Measurements from ENCODE around the gene NDUFS5.
"Not testable (repeated sequence)": the region's sequence is repeated elsewhere in the genome, so short reads cannot be mapped to it uniquely, and the experiment has no call there.

NDUFS5 gene

DNA sequence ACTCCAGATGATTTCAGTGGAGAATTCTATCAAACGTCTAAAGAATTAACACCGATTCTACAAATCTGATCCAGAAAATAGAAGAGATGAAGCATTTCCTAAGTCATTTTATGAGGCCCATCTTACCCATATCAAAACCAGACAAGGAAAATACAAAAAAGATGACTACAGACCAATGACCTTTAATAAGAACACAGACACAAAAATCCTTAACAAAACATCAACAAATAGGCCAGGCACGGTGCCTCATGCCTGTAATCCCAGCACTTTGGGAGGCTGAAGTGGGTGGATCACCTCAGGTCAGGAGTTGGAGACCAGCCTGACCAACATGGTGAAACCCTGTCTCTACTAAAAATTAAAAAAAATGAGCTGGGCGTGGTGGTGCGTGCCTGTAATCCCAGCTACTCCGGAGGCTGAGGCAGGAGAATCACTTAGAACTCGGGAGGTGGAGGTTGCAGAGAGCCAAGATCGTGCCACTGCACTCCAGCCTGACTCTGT lies 29.1 kb downstream of the NDUFS5 start:
- DNase-seq (ENCODE audit: low read depth, low spot score); H3K27ac ChIP-seq: not testable (repeated sequence)

- not testable (repeated sequence) for H3K27ac ChIP-seq; DNase-seq (ENCODE audit: low read depth, low spot score)
Observed at GRCh38 chr1:39061516-39061915, 35.4 kb downstream of the NDUFS5 start.

- H3K27ac ChIP-seq: no peak overlapping the region
- DNase-seq (ENCODE audit: low read depth, low spot score): no peak
Observed at GRCh38 chr1:39061951-39062350, 35.8 kb downstream of the NDUFS5 start.

GRCh38 chr1:39063191-39063590 lies 37.0 kb downstream of the NDUFS5 start:
- H3K27ac ChIP-seq: no peak overlapping the region
- DNase-seq (ENCODE audit: low read depth, low spot score): no peak

DNA sequence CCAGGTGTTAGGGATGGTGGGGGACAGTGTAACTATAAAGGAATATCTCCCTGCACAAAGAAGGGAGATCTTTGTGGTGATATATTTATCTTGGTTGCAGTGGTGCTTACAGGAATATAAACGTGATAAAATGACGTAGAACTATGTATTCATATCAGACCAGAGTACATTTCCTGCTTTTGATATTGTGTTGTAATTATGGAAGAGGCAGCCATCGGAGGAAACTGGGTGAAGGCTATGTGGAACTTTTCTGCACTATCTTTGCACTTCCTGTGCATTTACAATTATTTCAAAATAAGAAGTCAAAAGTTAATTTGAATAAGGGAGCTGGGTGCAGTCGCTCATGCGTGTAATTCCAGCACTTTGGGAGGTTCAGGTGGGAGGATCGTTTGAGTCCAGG lies 37.6 kb downstream of the NDUFS5 start:
- no peak for DNase-seq (ENCODE audit: low read depth, low spot score)

DNA sequence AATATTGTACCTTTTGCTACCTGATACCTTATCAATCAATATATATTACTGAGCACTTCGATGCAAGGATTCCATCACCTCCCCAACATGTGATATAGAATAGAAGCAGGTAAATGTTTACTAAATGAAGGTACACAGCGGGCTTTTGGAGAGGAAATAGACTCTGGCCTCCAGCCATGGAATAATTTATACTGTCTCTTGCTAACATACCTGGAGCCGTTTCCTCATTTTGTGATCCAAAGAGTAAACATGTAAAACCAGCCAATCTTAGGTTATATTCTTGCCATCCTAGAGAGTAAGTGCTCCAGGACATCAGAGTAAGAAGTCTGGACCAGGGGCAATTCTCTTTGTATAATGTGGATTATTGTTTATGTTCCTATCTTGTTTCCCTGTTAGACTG lies 39.4 kb downstream of the NDUFS5 start:
- no peak overlapping the region for H3K27ac ChIP-seq
- no peak for DNase-seq (ENCODE audit: low read depth, low spot score)

More for the DNA sequence above, 37.6 kb downstream of the NDUFS5 start:
- no peak overlapping the region for H3K27ac ChIP-seq

DNA sequence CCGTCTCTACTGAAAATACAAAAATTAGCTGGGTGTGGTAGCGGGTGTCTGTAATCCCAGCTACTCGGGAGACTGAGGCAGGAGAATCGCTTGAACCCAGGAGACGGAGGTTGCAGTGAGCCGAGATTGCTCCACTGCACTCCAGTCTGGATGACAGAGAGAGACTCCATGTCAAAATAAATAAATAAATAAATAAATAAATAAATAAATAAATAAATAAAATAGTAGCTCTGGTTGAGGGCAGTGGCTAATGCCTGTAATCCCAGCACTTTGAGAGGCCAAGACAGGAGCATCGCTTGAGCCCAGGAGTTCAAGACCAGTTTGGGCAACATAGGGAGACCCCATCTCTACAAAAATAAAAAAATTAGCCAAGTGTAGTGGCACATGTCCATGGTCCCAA lies 42.1 kb downstream of the NDUFS5 start:
- H3K27ac ChIP-seq; DNase-seq (ENCODE audit: low read depth, low spot score): not testable (repeated sequence)

DNA sequence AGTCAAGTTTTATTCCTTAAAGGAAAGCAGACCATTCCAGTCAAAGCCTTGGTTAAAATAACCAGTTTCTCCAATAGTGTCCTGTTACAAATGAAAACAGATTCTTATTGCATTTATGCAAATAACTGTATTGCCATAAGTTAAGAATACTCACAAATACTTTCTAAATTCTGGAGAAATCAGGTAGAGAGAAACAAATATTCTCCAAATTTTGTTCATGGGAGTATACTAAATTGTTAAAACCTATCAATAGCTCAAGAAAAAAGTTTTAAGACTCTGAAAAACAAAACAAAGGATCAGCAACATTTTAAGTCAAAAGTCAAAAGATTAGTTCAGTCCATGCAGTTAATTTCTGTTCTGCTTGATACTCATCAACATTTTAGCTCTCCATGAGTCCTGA lies 45.4 kb downstream of the NDUFS5 start:
- H3K27ac ChIP-seq; DNase-seq (ENCODE audit: low read depth, low spot score): not testable (repeated sequence)

GRCh38 chr1:39076127-39076798 lies 50.1 kb downstream of the NDUFS5 start:
- no peak for DNase-seq (ENCODE audit: low read depth, low spot score)
- no peak overlapping the region for H3K27ac ChIP-seq

DNA sequence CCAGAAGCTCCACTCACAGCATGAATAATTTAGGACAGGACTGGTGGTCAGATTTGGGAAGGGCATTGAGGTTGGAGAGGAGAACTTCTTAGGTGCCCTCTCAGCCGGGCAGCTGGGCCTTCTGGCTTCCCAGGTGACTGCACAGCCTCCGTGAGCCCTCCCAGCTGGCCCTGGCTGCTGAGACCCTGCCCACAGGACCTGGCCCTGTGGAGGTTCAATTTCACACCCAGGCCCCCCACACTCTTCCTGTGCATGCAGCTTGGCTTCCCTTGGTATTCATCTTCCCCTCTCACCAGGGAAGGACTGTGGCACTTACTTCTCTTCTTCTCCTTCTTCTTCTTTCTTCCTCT lies 50.6 kb downstream of the NDUFS5 start:
- DNase-seq (ENCODE audit: low read depth, low spot score): no peak
- no peak overlapping the region for H3K27ac ChIP-seq

DNA sequence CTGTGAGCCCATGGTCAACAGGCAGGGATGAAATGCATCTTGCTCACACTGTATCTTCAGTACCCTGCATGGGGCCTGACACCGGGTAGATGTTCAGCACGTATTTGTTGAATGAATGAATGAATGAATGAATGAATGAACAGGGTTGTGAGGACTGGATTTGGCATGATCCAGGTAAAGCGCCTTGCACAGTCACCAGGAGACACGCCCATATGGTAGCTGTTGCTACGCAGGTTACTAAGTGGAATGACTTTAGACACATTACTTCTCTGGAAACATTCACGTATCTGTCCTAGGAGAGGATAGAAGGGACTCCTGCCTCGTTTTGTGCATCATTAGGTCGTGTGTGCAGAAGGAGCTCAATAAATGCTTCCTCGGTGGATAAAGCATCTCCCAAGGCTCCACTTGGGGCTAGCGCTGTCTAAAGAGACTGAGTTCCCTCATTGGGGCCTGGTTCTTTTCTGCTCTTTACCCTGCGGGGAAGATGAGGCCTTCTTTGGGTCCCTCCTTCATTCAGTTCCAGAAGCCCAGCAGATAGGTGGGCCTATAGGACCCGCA lies 54.2 kb downstream of the NDUFS5 start:
- DNase-seq (ENCODE audit: low read depth, low spot score): no peak
- no peak overlapping the region for H3K27ac ChIP-seq

GRCh38 chr1:39080831-39081270 lies 54.7 kb downstream of the NDUFS5 start:
- no peak overlapping the region for H3K27ac ChIP-seq
- DNase-seq (ENCODE audit: low read depth, low spot score): no peak

DNA sequence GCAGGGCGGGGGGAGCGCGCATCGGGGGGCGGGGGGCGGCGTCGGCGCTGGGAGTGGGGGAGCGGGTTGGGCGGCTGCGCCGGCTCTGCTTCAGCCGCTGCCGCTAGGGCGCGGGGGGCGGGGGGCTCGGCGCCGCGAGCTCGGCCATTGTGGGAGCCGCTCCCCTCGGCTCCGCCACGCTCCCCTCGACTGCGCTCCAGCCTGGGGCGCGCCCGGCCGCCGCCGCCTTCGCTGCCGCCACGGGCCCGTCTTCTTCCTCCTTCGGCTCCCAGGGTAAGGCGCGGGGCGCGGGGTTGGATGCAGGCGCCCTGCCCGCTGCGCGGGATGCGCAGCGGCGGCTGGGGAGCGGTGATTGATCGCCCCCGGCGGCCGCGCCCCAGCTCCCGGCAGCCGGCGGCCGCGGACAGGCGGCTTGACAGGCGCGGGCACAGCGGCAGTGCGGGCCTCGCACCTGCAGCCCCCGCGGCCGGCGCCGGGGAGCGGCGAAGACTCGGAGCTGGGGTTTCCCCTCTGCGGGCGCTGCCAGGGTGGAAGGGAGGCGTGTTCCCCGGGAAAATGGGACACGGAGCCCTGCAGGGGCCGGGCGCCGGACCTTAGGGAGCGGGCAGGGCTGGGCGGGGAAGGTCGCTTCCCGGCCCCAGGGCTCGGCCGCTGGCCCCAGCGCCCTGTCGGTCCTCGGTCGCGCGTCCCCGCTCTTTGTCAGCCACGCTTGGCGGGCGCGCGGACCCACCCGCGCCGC lies 55.3 kb downstream of the NDUFS5 start:
- no peak overlapping the region for H3K27ac ChIP-seq
- no peak for DNase-seq (ENCODE audit: low read depth, low spot score)

GRCh38 chr1:39082010-39082799 lies 56.1 kb downstream of the NDUFS5 start:
- no peak overlapping the region for H3K27ac ChIP-seq
- DNase-seq (ENCODE audit: low read depth, low spot score): no peak

DNA sequence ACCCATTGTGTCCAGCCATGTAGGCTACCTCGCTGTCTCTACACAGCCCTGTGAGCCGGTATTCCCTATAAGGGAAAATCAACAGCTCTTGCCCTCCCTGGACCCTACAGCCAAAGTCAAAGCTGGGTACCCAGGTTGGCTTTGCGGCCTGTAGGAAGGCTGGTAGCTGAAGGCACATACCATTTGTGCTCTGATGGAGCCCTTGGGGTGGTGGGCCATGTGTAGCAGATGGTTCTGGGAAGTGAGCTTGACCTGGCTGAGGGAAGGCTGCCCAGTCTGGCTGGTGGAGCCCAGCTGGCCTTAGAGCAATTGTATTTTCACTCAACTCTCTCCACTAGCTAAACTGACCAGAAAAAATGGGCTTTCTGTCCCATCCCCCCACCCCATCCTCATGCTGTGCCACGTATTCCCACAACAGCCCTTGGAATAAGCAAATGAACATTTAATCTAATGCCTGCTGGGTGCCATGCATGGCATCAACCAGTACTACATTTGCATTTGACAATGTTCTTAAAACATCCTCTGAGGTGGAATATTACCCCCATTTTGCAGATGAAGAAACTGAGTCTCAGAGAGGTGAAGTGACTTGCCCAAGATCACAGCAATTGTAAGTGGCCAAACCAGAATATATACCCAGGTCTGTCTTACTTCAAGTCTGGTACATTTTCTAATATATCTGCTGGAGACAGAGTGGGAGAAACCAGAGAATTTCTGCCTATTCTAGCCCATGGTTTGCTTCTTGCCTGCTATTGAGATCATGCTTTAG lies 56.8 kb downstream of the NDUFS5 start:
- no peak overlapping the region for H3K27ac ChIP-seq
- DNase-seq (ENCODE audit: low read depth, low spot score): no peak

GRCh38 chr1:39084191-39084590 lies 58.0 kb downstream of the NDUFS5 start:
- no peak for DNase-seq (ENCODE audit: low read depth, low spot score)
- no peak overlapping the region for H3K27ac ChIP-seq
